ENCODE results near the gene DDIT4. TPM values are rescaled to one million over a fixed set of nuclear protein-coding genes. Genes with fewer than 3 reads are reported as not detected.

Gene DDIT4
- total and polyA plus RNA-seq, 2 experiments from 2014 or later = 114 to 136 TPM

DNA sequence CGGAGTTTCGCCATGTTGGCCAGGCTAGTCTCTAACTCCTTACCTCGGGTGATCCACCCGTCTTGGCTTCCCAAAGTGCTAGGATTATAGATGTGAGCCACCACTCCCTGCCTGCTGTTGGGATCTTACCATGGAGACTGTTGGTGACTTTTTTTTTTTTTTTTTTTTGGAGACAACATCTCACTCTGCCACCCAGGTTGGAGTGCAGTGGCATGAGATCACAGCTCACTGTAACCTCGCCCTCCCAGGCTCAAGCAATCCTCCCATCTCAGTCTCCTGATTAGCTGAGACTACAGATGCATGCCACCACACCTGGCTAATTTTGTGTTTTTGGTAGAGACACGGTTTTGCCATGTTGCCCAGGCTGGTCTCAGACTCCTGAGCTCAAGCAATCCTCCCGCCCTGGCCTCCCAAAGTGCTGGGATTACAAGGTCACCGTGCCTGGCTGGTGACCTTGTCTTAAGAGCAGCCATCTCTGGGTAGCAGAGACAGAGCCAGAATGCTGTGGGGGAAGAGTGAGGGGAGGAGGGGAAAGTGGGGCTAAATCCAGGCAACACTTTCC is 32.0 kb upstream of the DDIT4 start:
- H3K4me2 ChIP-seq = no peak overlapping the region
- no peaks in the 10 kb centered on the region for H4K20me1 ChIP-seq (replicated peaks; ENCODE audit: insufficient read depth)
- Mint-ChIP-seq H3K4me1 (peaks cover 14% of the 10 kb centered on the region), H3K27me3 (ENCODE audit: insufficient read depth, low read depth, poor library complexity) (peaks cover 14% of the 10 kb centered on the region), H3K27ac (no peak overlapping the region), H3K9me3 (no peaks in the 10 kb centered on the region), H3K4me3 (no peak overlapping the region), H3K36me3 (ENCODE audit: low read depth) (peaks cover 3% of the 10 kb centered on the region; the same call in 2 of the 3 replicates)
- no peaks in the 10 kb centered on the region for H3K36me3 ChIP-seq (ENCODE audit: insufficient read depth)
- ATAC-seq (no peak), DNase-seq (ENCODE audit: low spot score) (no peak)
- TF ChIP-seq JUNB (IDR thresholded peaks at IDR 0.05; ENCODE audit: unreplicated experiment) (no peak), POLR2AphosphoS5 (IDR thresholded peaks at IDR 0.05; ENCODE audit: low read depth) (no peak)
- TF ChIP-seq, protein P1, sequence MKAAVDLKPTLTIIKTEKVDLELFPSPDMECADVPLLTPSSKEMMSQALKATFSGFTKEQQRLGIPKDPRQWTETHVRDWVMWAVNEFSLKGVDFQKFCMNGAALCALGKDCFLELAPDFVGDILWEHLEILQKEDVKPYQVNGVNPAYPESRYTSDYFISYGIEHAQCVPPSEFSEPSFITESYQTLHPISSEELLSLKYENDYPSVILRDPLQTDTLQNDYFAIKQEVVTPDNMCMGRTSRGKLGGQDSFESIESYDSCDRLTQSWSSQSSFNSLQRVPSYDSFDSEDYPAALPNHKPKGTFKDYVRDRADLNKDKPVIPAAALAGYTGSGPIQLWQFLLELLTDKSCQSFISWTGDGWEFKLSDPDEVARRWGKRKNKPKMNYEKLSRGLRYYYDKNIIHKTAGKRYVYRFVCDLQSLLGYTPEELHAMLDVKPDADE (IDR thresholded peaks at IDR 0.05) = no peak
- no peaks in the 10 kb centered on the region for H3K27me3 ChIP-seq (ENCODE audit: insufficient read depth)
- H3K79me2 ChIP-seq (replicated peaks; ENCODE audit: insufficient read depth) = no peaks in the 10 kb centered on the region
- H3F3A ChIP-seq (replicated peaks; ENCODE audit: low read depth) = peaks cover 4% of the 10 kb centered on the region; the same call in 1 of the 2 replicates
- H3K4me1 ChIP-seq (ENCODE audit: insufficient read depth) = no peaks in the 10 kb centered on the region
- no peak overlapping the region for H3K27ac ChIP-seq (ENCODE audit: low read depth)
- no peak overlapping the region for H3K4me3 ChIP-seq
- H2AFZ ChIP-seq = peak overlapping the region; percentile 59
- H3K9me2 ChIP-seq (ENCODE audit: insufficient read depth) = peaks cover 6% of the 10 kb centered on the region; the same call in 1 of the 2 replicates

- ATAC-seq = no peak
- no peaks in the 10 kb centered on the region for H3K36me3 ChIP-seq (ENCODE audit: insufficient read depth)
- DNase-seq (ENCODE audit: low spot score) = peak; percentile 31
- peaks cover 6% of the 10 kb centered on the region; the same call in 1 of the 2 replicates for H3K9me2 ChIP-seq (ENCODE audit: insufficient read depth)
- H3K27ac ChIP-seq (ENCODE audit: low read depth) = no peak overlapping the region
- Mint-ChIP-seq H3K36me3 (ENCODE audit: low read depth) (no peaks in the 10 kb centered on the region; the same call in 2 of the 3 replicates), H3K27ac (peak overlapping the region; percentile 66; the same call in 1 of the 2 replicates), H3K4me1 (peaks cover 16% of the 10 kb centered on the region), H3K4me3 (no peak overlapping the region; the same call in 2 of the 3 replicates), H3K27me3 (ENCODE audit: insufficient read depth, low read depth, poor library complexity) (peaks cover 17% of the 10 kb centered on the region), H3K9me3 (no peaks in the 10 kb centered on the region)
- no peaks in the 10 kb centered on the region for H4K20me1 ChIP-seq (replicated peaks; ENCODE audit: insufficient read depth)
- H3K27me3 ChIP-seq (ENCODE audit: insufficient read depth) = no peaks in the 10 kb centered on the region
- peak overlapping the region; percentile 59 for H2AFZ ChIP-seq
- H3K4me3 ChIP-seq = no peak overlapping the region
- no peak overlapping the region for H3K4me2 ChIP-seq
- no peaks in the 10 kb centered on the region for H3K79me2 ChIP-seq (replicated peaks; ENCODE audit: insufficient read depth)
- H3F3A ChIP-seq (replicated peaks; ENCODE audit: low read depth) = no peaks in the 10 kb centered on the region; the same call in 1 of the 2 replicates
- peaks cover 5% of the 10 kb centered on the region for H3K4me1 ChIP-seq (ENCODE audit: insufficient read depth)
- TF ChIP-seq EZH2 (IDR thresholded peaks at IDR 0.05; ENCODE audit: low read depth, unreplicated experiment) = no peak
- no peak for TF ChIP-seq STAT1 (IDR thresholded peaks at IDR 0.05; ENCODE audit: unreplicated experiment)
- TF ChIP-seq ZNF331 (CRISPR knock-in tag; IDR thresholded peaks at IDR 0.05; ENCODE audit: low read depth) = no peak
- TF ChIP-seq, protein P2, sequence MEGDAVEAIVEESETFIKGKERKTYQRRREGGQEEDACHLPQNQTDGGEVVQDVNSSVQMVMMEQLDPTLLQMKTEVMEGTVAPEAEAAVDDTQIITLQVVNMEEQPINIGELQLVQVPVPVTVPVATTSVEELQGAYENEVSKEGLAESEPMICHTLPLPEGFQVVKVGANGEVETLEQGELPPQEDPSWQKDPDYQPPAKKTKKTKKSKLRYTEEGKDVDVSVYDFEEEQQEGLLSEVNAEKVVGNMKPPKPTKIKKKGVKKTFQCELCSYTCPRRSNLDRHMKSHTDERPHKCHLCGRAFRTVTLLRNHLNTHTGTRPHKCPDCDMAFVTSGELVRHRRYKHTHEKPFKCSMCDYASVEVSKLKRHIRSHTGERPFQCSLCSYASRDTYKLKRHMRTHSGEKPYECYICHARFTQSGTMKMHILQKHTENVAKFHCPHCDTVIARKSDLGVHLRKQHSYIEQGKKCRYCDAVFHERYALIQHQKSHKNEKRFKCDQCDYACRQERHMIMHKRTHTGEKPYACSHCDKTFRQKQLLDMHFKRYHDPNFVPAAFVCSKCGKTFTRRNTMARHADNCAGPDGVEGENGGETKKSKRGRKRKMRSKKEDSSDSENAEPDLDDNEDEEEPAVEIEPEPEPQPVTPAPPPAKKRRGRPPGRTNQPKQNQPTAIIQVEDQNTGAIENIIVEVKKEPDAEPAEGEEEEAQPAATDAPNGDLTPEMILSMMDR (conservative IDR thresholded peaks at IDR 0.05; ENCODE audit: low read depth in 2 of 2) = no peak
- TF ChIP-seq NANOG (IDR thresholded peaks at IDR 0.05; ENCODE audit: borderline replicate concordance) = no peak
- TF ChIP-seq, protein P1 (IDR thresholded peaks at IDR 0.05) = no peak
- TF ChIP-seq ZNF114 (CRISPR knock-in tag; IDR thresholded peaks at IDR 0.05) = no peak
- TF ChIP-seq POLR2AphosphoS5 (IDR thresholded peaks at IDR 0.05; ENCODE audit: low read depth) = no peak
- no peak for TF ChIP-seq EZH2phosphoT487 (IDR thresholded peaks at IDR 0.05; ENCODE audit: unreplicated experiment)
- no peak for TF ChIP-seq REST (IDR thresholded peaks at IDR 0.05; ENCODE audit: unreplicated experiment)
Observed at GRCh38 chr10:72242675-72243074, 31.0 kb upstream of the DDIT4 start.

All from GM23338 (cell line).